OCI-LY1 (cell line): ENCODE measurements around the gene CBX6.

Source experiments
- H2AFZ ChIP-seq: fragments of 200-600 bp; sonication (generic), shearing (Covaris generic); 2 replicates; pipeline ENCODE4 v1.6.0; 2014; ENCODE audit warnings: antibody characterized with exemption, mild to moderate bottlenecking, low read length
- H3F3A ChIP-seq: fragments of 200-600 bp; sonication (generic), shearing (Covaris generic); 2 replicates; pipeline ENCODE4 v1.6.0; 2014; ENCODE audit warnings: mild to moderate bottlenecking, antibody characterized with exemption, low read length, moderate library complexity; ENCODE audit not compliant: insufficient read depth
- H3K27ac ChIP-seq: fragments of 200-600 bp; sonication (generic); 2 replicates; pipeline ENCODE4 v1.5.1; 2014; ENCODE audit warnings: low read length, mixed run types, mild to moderate bottlenecking, low read depth; ENCODE audit not compliant: poor library complexity, severe bottlenecking
- H3K27me3 ChIP-seq: fragments of 200-600 bp; sonication (generic); 2 replicates; pipeline ENCODE4 v1.6.0; 2014; ENCODE audit warnings: antibody characterized with exemption, mild to moderate bottlenecking, low read length, moderate library complexity; ENCODE audit not compliant: insufficient read depth
- H3K36me3 ChIP-seq: fragments of 200-600 bp; sonication (generic); 2 replicates; pipeline ENCODE4 v1.6.1; 2014; ENCODE audit warnings: mild to moderate bottlenecking, antibody characterized with exemption, low read length, moderate library complexity, mixed read lengths; ENCODE audit not compliant: insufficient read depth
- H3K4me1 ChIP-seq: fragments of 200-600 bp; sonication (generic); 2 replicates; pipeline ENCODE4 v1.5.1; 2014; ENCODE audit warnings: mild to moderate bottlenecking, low read length, moderate library complexity; ENCODE audit not compliant: insufficient read depth, severe bottlenecking
- H3K4me2 ChIP-seq: fragments of 200-600 bp; sonication (generic), shearing (Covaris generic); 2 replicates; pipeline ENCODE4 v1.6.1; 2014; ENCODE audit warnings: low read length
- H3K4me3 ChIP-seq: fragments of 200-600 bp; sonication (generic); 2 replicates; pipeline ENCODE4 v1.5.1; 2014; ENCODE audit warnings: low read length, low read depth, mild to moderate bottlenecking, mixed read lengths; ENCODE audit not compliant: poor library complexity, severe bottlenecking
- H3K79me2 ChIP-seq: fragments of 200-600 bp; shearing (Covaris generic); 2 replicates; pipeline ENCODE4 v1.6.1; 2016; ENCODE audit warnings: mixed run types, low read length, mixed read lengths; ENCODE audit not compliant: insufficient read depth
- H3K9ac ChIP-seq: fragments of 200-600 bp; sonication (generic), shearing (Covaris generic); 2 replicates; pipeline ENCODE4 v1.6.1; 2014; ENCODE audit warnings: mild to moderate bottlenecking, low read length, mixed read lengths
- H3K9me2 ChIP-seq: fragments of 200-600 bp; sonication (generic), shearing (Covaris generic); 2 replicates; pipeline ENCODE4 v1.6.1; 2014; ENCODE audit warnings: low read depth, mild to moderate bottlenecking, low read length, mixed read lengths
- H3K9me3 ChIP-seq: fragments of 200-600 bp; shearing (Covaris generic); 2 replicates; pipeline ENCODE4 v1.6.1; 2014; ENCODE audit warnings: low read length, mixed read lengths
- H4K20me1 ChIP-seq: fragments of 200-600 bp; sonication (generic), shearing (Covaris generic); 2 replicates; pipeline ENCODE4 v1.6.0; 2016; ENCODE audit warnings: mild to moderate bottlenecking, low read length; ENCODE audit not compliant: insufficient read depth
- EZH2 ChIP-seq: fragments of 200-600 bp; sonication (generic), shearing (Covaris generic); IDR thresholded peaks from 2 replicates; pipeline ENCODE4 v1.8.0; 2017; ENCODE audit warnings: borderline replicate concordance, mixed run types, mild to moderate bottlenecking, antibody characterized with exemption, low read length, moderate library complexity, mixed read lengths
- TF ChIP-seq, protein P1 (sequence below): fragments of 200-600 bp; sonication (generic), shearing (Covaris generic); IDR thresholded peaks from 2 replicates; pipeline ENCODE4 v1.5.1; 2017; ENCODE audit warnings: mild to moderate bottlenecking, antibody characterized with exemption, low read length, moderate library complexity, mixed read lengths

CBX6 gene

DNA sequence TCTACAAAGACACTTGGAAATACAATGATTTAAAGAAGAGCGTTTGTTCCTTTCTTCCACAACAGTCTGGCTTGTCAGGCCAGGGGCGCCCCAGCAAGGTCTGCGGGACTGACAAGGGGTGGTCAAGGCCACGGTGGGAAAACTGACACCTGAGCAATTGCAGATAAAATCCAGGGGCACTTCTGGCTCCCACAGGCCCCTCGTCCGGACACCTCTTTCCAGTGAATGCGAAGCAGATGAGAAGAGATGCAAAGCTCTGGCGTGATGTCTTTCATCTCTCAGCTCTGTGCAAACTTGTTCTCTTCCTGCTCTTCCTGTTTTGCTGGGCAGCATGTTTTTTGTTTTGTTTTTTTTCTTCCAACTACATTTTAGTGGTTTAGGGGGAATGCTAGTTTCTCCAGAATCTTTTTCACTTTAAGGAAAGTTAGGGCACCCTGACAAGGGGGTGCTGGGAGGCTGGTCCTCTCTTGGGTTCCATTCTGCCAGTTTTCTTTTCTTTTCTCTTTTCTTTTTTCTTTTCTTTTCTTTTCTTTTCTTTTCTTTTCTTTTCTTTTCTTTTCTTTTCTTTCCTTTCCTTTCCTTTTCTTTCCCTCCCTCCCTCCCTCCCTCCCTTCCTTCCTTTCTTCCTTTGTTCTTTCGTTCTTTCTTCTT lies 11.1 kb upstream of the CBX6 start:
- Histone ChIP-seq H3K36me3 (no peaks in the 10 kb centered on the region), H3K9me3 (0 out of 2 replicates have a peak, but pooled peaks cover 3% of the 10 kb centered on the region), H2AFZ (no peak overlapping the region), H3K4me1 (no peaks in the 10 kb centered on the region), H3K27me3 (peaks cover 2% of the 10 kb centered on the region; the same call in 1 of the 2 replicates), H3K4me2 (no peak overlapping the region), H4K20me1 (no peaks in the 10 kb centered on the region), H3K9ac (no peak overlapping the region), H3F3A (no peaks in the 10 kb centered on the region), H3K9me2 (no peaks in the 10 kb centered on the region), H3K27ac (no peak overlapping the region), H3K79me2 (no peaks in the 10 kb centered on the region), H3K4me3 (no peak overlapping the region)
- TF ChIP-seq, protein P1, sequence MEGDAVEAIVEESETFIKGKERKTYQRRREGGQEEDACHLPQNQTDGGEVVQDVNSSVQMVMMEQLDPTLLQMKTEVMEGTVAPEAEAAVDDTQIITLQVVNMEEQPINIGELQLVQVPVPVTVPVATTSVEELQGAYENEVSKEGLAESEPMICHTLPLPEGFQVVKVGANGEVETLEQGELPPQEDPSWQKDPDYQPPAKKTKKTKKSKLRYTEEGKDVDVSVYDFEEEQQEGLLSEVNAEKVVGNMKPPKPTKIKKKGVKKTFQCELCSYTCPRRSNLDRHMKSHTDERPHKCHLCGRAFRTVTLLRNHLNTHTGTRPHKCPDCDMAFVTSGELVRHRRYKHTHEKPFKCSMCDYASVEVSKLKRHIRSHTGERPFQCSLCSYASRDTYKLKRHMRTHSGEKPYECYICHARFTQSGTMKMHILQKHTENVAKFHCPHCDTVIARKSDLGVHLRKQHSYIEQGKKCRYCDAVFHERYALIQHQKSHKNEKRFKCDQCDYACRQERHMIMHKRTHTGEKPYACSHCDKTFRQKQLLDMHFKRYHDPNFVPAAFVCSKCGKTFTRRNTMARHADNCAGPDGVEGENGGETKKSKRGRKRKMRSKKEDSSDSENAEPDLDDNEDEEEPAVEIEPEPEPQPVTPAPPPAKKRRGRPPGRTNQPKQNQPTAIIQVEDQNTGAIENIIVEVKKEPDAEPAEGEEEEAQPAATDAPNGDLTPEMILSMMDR, result no peak
- no peak for TF ChIP-seq EZH2

DNA sequence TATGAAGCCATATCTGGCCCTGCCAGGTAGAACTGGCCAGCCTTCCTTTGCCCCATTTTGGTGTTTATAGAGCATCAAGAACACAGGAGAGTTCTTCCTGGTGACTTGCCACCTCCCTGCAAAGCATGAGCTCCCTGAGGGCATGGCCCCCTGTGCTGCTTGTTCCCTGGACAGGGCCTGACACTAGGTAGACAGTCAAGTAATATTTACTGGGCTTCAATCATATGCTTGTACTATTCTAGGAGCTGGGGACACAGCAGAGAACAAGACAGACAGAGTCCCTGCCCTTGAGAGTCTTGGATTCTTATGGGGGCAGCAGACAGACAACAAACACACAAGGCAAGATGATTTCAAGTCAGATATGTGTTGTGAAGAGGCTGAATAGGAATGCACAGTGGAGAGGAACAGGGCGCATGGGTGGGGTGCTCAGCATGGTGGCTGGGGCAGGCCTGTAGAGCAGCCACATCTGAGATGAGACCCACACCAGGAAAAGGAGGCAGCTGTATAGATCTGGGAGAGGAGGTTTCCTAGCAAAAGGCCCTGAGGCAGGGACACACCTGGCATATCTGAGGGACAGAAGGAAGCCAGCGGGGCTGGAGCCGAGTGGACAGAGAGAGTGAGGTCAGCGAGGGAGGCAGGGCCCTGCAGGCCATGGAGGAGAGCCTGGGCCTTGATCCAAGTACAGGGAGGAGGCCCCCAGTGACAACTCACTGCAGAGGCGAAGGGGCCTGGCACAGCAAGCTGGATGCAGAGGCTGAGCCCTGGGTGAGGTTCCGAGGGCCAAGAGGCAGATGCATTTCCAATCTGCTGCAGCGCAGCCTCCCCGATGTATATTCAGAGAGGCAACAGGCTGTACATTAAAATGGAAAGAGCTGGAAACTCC lies 10.2 kb upstream of the CBX6 start:
- no peak for TF ChIP-seq EZH2
- TF ChIP-seq, protein P1, result no peak
- Histone ChIP-seq H3K9ac (no peak overlapping the region), H3K27me3 (no peaks in the 10 kb centered on the region), H3K4me3 (no peak overlapping the region), H3K4me1 (no peaks in the 10 kb centered on the region), H3K79me2 (no peaks in the 10 kb centered on the region), H3K9me3 (no peaks in the 10 kb centered on the region), H2AFZ (no peak overlapping the region), H3K4me2 (no peak overlapping the region), H4K20me1 (no peaks in the 10 kb centered on the region), H3K9me2 (no peaks in the 10 kb centered on the region), H3K36me3 (no peaks in the 10 kb centered on the region), H3K27ac (no peak overlapping the region), H3F3A (no peaks in the 10 kb centered on the region)

- Histone ChIP-seq H3K4me2 (no peak overlapping the region), H3K79me2 (no peaks in the 10 kb centered on the region), H3K36me3 (no peaks in the 10 kb centered on the region), H3K4me3 (no peak overlapping the region), H3K4me1 (no peaks in the 10 kb centered on the region), H3F3A (no peaks in the 10 kb centered on the region), H4K20me1 (no peaks in the 10 kb centered on the region), H3K9ac (no peak overlapping the region), H3K27ac (no peak overlapping the region), H2AFZ (no peak overlapping the region), H3K9me3 (no peaks in the 10 kb centered on the region), H3K27me3 (no peaks in the 10 kb centered on the region), H3K9me2 (no peaks in the 10 kb centered on the region)
- TF ChIP-seq, protein P1, result no peak
- no peak for TF ChIP-seq EZH2
Measured at GRCh38 chr22:38881464-38881871, 9.5 kb upstream of the CBX6 start.
